ENCODE data around the gene CD4.
"Not testable (repeated sequence)": the region's sequence is repeated elsewhere in the genome, so short reads cannot be mapped to it uniquely, and the experiment has no call there.

Gene CD4

GRCh38 chr12:6849976-6850560 is 60.7 kb downstream of the CD4 start:
- no peak for DNase-seq

GRCh38 chr12:6850796-6851152 is 61.4 kb downstream of the CD4 start:
- DNase-seq = no peak

GRCh38 chr12:6851153-6851920 is 62.0 kb downstream of the CD4 start, which contains the start of gene CDCA3:
Gene CDCA3, minus strand, starts transcription at chr12:6851286. Its CDS starts 334 bp downstream, at chr12:6850952.
- peak; percentile 97 for DNase-seq

DNA sequence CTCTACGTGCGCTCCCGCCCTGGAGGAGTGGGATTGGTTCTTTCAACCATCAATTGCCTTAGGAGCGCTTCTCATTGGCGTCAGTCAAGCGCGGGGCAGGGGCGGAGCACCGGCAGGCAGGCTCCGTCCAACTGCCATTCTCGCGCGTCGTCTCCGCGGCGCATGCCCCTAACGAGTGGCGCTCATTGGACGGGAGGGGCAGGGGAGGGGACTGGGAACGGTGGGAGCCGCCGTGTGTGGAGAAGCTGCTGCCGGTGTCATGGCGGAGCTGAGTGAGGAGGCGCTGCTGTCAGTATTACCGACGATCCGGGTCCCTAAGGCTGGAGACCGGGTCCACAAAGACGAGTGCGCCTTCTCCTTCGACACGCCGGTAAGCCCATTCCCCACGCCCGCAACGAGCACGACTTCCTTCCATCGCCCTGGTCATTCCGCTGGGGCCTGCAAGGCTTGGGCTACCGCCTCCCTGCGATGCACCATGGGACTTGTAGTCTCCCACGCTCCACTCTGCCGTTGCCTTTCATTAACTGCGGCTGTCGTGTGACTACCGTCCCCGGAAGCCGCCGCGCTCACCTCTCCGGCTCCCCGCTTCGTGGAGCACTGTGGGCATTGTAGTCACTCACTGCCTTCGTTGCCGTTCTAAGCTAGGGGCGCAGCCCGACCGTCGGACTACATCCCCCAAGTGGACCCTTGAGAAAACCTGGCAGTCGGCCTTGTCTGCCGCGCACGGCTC is 62.8 kb downstream of the CD4 start, which contains the start of gene USP5:
Gene USP5 (plus strand): TSS at position 230 of the 730 bp plus-strand sequence. CDS start 30 bp downstream, at position 260.
- peak; percentile 98 for DNase-seq

DNA sequence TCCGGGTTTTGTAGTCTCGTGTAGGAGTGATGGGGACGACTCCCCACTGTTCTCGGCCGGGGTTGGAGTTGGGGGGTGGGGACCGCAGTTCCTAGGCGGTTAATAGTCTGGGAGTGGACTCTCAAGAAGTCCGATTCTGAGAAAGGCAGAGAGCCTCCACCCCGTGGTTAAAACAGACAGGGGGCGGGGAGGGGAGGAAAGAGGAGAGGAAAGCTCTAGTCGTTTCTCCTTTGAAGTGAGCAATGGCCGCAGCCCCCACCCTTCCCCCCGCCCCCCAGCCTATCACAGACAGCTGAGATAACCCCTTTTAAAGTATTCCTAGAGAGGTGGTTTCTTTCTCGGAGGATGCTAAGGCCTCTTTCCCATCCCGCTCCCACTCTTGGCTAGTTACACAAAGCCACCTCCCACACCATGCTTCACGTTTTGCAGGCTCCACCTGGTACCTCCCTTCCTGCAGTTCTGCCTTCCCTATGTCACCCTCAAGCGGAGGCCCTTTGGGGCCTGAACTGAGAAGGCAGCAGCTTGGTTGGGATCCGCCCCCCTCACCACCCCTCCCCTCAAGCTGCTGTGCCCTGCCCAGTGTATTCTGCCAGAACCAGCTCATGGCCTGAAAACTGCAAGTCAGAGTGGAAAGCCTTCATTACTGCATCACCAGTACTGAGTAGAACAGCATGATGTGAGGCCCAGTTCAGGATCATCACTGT is 63.5 kb downstream of the CD4 start:
- peak; percentile 24 for DNase-seq

DNA sequence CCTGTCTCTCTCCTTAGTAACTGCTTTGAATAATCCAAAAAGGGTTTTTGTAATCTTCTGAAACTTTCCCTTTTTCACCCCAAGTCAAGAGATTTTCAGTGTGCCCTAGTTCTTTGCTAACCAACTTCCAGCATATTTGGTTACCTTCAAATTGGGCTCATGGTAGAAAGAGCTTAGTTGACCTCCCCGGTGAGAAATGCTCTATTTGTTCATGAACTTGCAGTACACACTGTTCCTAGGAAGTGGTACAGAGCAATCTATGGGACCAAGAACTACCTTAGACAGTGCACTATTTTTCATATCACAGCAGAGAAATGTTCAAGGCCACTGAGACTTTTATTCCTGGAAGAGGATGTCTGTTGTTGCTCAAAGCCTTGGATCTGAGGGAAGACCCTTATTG is 64.3 kb downstream of the CD4 start:
- DNase-seq = no peak

GRCh38 chr12:6854036-6854435 is 64.7 kb downstream of the CD4 start:
- DNase-seq = no peak

- DNase-seq = no peak
These were observed 66.0 kb downstream of the CD4 start for GRCh38 chr12:6855322-6855721.

DNA sequence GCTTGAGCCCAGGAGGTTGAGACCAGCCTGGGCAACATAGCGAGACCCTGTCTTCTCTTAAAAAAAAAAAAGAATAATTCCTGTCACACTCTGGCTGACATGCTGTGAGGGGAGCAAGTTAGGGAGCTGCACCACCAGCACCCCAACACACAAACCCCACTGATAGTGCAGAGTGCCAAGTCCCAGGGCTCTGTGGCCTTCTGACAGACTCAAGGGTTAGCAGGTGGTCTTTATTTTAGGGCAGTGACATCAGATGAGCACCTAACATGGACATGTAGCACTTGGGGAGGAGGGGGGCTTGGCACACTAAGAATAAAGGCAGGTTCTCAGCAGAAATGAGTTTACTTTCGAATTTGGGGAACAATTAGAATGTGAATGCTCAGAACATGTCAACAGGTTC is 69.5 kb downstream of the CD4 start:
- no peak for DNase-seq

GRCh38 chr12:6860116-6860515 is 70.8 kb downstream of the CD4 start:
- no peak for DNase-seq

- DNase-seq = no peak
These were observed 71.6 kb downstream of the CD4 start for GRCh38 chr12:6860942-6861341.

- DNase-seq = no peak
These were observed 72.1 kb downstream of the CD4 start for GRCh38 chr12:6861391-6861790.

- DNase-seq = no peak
These were observed 73.7 kb downstream of the CD4 start for GRCh38 chr12:6863033-6863432.

GRCh38 chr12:6863586-6864321 is 74.4 kb downstream of the CD4 start:
- DNase-seq = no peak

GRCh38 chr12:6865307-6865706 is 76.0 kb downstream of the CD4 start:
- not testable (repeated sequence) for DNase-seq

DNA sequence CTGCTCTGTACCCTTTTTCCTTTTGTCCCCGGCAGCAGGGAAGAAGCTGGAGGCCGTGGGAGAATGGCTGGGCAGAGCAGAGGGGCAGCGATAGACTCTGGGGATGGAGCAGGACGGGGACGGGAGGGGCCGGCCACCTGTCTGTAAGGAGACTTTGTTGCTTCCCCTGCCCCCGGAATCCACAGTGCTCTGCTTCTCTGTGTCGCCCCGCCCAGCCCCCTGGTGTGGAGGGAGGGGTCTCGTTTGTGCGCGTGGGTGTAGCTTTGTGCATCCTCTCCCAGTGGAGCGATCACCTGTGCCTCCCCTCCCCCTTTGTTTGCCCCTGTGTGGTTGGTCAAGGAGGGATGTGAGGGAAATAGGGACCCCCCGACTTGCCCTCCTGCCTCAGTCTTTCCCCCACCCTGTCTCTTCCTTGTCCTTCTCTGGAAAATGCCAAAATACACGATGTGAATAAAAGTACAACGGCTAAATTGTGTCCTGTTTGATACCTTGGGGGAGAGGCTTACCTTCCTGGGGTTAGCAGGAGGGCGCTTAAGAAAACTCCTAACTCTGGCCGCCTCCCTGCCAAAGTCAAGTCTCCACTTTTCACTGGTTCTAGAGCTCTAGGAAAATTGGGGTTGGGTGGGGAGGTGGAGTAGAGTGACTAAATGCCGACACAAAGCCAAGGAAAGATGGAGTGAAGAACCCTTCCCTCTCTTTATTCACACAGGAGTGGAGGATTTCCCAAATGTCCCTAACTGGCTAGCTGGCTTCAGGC is 77.0 kb downstream of the CD4 start:
- DNase-seq = no peak

DNA sequence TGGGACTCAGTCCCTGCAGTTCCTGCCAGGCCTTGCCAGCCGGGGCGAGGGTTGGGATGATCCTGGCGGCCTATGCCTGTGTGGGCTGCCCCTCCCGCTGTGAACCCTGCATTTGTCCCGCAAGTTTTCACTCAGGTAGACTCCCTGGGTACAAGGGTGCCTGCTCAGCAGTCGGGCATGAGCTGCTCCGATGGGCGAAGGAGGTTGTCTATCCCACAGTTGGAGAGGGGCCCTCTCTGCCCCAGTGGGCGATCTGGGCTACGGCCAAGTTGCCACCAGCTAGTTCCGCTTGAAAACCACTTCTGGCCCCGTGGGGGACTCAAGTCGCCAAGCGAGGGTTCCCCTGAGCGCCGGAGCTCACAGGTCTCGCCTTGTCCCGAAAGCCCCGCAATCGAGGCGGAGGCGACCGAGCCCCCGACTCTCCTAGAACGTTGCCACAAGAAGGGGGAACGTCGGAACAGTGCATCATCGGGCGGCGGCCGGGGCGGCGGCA is 77.6 kb downstream of the CD4 start:
- peak; percentile 62 for DNase-seq

GRCh38 chr12:6867413-6868210 is 78.3 kb downstream of the CD4 start, which contains the start of gene TPI1:
Gene TPI1, plus strand, starts transcription at chr12:6867531. Its CDS starts 36 bp downstream, at chr12:6867567.
- DNase-seq = peak; percentile 74

DNA sequence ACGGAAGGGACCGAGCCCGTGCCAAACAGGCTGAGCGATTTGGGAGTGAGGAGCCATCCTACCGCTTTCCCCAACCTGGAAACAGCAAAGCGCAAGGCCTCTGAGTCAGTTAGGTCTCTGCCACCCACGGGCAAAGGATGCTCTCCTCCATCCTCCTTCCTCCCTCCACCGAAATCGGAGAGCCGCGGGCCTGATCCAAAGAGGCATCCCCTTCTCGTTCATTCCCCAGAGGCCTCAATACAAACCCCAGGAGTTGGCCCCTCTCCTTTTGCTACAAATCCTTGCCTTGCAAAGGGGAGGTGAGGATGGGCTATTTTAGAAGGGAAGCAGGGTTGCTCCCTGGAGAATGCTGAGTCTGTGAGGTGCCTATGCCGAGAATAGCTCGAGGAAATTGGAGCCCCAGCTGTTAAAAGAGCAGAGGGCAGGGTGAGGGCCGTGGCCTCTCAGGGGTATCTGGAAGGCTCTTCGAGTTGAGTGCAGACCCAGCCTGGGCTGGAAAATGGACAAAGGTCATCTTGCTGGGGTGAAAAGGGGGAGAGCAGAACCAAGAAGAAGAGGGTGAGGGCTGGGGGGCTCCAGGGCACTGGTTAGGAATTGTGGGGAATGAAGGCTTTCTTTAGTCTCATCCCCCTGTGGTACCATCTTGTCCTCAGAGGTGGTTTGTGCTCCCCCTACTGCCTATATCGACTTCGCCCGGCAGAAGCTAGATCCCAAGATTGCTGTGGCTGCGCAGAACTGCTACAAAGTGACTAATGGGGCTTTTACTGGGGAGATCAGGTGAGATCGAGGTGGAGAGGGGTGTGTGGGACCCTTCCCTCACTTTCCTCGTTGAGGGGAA is 79.1 kb downstream of the CD4 start:
- DNase-seq = no peak
